ENCODE data around the gene PCYT1B.
A peak's percentile ranks its signal among the peaks of the same experiment; 100 is the strongest.

The PCYT1B gene

DNA sequence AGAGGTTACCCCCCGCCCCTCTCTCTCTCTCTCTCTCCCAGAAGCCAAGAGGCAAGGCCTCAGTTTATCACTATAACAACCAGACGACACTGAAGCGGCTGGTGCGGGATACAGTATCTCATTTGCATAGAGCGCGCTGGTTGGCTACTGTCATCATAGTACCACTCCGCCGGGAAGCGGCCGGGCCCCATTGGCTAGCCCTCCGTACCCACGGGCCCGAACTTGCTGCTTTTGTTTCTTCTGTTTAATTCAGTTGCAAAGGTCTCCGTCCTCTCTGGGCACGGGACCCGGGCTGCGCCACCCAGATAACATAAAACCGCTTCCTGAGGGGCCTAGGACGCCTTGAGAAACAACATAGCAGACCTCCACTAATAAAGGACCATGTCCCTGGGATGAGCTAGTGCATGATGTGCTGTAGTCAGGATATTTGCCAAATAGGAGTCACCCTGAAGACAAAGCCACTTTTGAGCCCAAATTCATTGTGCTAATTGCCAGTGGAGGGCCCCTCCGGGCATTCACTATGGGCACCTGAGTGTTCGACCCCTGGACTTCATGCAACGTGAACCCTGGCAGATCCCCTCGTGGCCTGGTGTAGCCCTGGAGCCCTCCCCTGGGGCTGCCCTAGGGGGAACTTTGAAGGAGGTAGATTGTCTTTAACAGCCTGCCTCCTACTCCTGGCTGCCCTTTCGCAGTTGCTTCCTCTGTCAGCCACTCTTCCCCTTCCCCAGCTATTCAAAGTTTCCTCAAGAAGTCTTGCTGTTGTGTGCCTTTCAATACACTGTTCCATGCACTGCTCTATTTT lies at the start of gene PCYT1B:
TSS of gene PCYT1B (minus strand) at position 91 of the 802 bp plus-strand sequence. CDS start 242 bp downstream, outside the sequence.
- Mint-ChIP-seq H3K36me3 (ENCODE audit: low read depth) (no peaks in the 10 kb centered on the region), H3K4me3 (peak within 1 kb of the TSS; percentile 64), H3K27me3 (peaks cover 13% of the 10 kb centered on the region), H3K4me1 (ENCODE audit: low read depth) (peaks cover 18% of the 10 kb centered on the region), H3K27ac (no peak within 1 kb of the TSS), H3K9me3 (no peaks in the 10 kb centered on the region)
- intact Hi-C loops (cut with micrococcal nuclease) = no loop called here

- intact Hi-C loops (cut with micrococcal nuclease) = no loop called here
- Mint-ChIP-seq H3K4me1 (ENCODE audit: low read depth) (peaks cover 11% of the 10 kb centered on the region), H3K27ac (no peak overlapping the region), H3K27me3 (no peaks in the 10 kb centered on the region), H3K4me3 (no peak overlapping the region), H3K36me3 (ENCODE audit: low read depth) (peaks cover 8% of the 10 kb centered on the region), H3K9me3 (no peaks in the 10 kb centered on the region)
Measured at GRCh38 chrX:24696294-24696693, 49.1 kb upstream of the PCYT1B start.

DNA sequence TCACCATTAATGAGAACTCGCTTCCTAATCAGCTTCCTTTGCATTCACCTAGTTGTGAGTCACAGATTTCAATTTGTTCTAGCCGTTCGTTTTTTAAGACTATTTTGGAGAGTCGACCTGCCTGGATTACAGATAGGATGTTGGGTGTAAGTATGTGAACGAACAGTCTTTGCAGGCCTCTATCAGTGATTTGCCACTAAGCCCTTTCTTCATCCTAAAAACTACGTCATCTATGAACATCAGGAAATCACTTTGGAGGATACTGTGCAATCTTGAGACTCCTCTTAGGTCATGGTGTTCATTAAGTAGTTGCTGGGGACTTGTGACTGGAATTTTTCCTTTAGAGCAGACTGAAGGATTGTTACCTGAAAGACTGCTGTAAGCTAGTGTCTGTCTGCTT lies 47.7 kb upstream of the PCYT1B start:
- H3K27me3 Mint-ChIP-seq = no peaks in the 10 kb centered on the region
- H3K36me3 Mint-ChIP-seq (ENCODE audit: low read depth) = no peaks in the 10 kb centered on the region
- intact Hi-C loops (cut with micrococcal nuclease) = loop anchor here (5.0 kb wide), 1 partner anchor 223 kb away; no protein-coding TSS in a partner anchor
- peaks cover 11% of the 10 kb centered on the region for H3K4me1 Mint-ChIP-seq (ENCODE audit: low read depth)
- H3K27ac Mint-ChIP-seq = no peak overlapping the region
- H3K9me3 Mint-ChIP-seq = no peaks in the 10 kb centered on the region
- H3K4me3 Mint-ChIP-seq = peak overlapping the region; percentile 30

DNA sequence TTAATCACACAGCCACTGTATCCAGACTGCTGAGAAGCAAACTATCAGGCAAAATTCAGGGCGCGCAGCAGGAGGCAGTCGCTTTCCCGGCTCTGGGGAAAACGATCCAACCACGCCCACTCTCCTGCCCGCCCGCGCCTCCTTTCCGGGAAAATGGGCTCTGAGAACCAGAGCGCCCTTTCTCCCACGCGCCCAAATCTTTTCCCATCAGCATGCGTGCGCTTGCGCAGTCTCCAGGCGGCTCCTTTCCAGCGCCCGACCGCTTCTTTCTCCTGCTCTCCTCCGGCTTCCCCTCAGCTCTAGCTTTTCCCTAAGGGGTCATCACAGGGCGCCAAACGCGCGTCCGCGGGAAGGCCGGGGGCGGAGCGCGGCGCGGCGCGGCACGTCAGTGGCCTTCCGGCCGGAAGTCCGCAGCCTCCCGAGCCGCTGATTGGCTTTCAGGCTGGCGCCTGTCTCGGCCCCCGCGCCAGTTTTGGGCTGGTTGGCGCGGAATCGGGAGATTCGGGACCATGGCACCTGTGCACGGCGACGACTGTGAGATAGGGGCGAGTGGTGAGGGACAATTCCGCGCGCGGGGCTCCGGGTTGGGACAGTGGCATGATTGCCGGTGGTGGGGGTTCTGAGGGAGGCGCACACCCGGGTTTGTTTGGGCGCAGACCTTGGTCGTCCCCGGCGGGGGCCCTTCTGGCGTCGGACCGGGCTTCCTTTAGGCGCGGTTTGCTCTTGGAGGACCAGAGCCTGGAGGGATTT lies 46.5 kb upstream of the PCYT1B start, which contains the start of gene POLA1:
TSS of gene POLA1 (plus strand) at position 466 of the 750 bp plus-strand sequence. CDS start at position 510, 44 bp downstream.
- no peaks in the 10 kb centered on the region for H3K27me3 Mint-ChIP-seq
- intact Hi-C loops (cut with micrococcal nuclease) = loop anchor here (5.0 kb wide), 1 partner anchor 221 kb away; no protein-coding TSS in a partner anchor
- no peaks in the 10 kb centered on the region for H3K36me3 Mint-ChIP-seq (ENCODE audit: low read depth)
- no peaks in the 10 kb centered on the region for H3K9me3 Mint-ChIP-seq
- peaks cover 11% of the 10 kb centered on the region for H3K4me1 Mint-ChIP-seq (ENCODE audit: low read depth)
- H3K27ac Mint-ChIP-seq = peak within 1 kb of the TSS; percentile 94
- H3K4me3 Mint-ChIP-seq = peak within 1 kb of the TSS; percentile 90

DNA sequence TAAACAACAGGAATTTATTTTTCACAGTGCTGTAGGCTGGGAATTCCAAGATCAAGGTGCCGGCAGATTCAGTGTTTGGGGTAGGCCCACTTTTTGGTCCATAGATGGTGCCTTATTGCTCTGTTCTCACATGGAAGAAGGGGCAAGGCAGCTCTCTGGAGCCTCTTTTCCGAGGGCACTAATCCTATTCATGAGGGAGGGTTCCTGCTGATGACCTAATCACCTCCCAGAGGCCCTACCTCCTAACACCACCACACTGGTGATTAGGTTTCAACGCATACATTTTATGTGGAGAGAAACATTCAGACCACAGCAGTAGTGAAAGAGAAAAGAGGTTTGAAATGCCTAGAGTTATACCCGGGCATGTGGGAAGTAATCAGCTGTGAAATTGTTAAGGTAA lies 45.2 kb upstream of the PCYT1B start:
- Mint-ChIP-seq H3K27me3 (no peaks in the 10 kb centered on the region), H3K4me1 (ENCODE audit: low read depth) (peaks cover 11% of the 10 kb centered on the region), H3K4me3 (no peak overlapping the region), H3K27ac (no peak overlapping the region), H3K9me3 (no peaks in the 10 kb centered on the region), H3K36me3 (ENCODE audit: low read depth) (no peaks in the 10 kb centered on the region)
- intact Hi-C loops (cut with micrococcal nuclease) = loop anchor here (5.0 kb wide), 1 partner anchor 220 kb away; no protein-coding TSS in a partner anchor

GRCh38 chrX:24684048-24684447 lies 36.9 kb upstream of the PCYT1B start:
- no peak overlapping the region for H3K27ac Mint-ChIP-seq
- H3K4me1 Mint-ChIP-seq (ENCODE audit: low read depth) = no peaks in the 10 kb centered on the region
- no peaks in the 10 kb centered on the region for H3K9me3 Mint-ChIP-seq
- H3K4me3 Mint-ChIP-seq = no peak overlapping the region
- H3K27me3 Mint-ChIP-seq = peaks cover 6% of the 10 kb centered on the region
- H3K36me3 Mint-ChIP-seq (ENCODE audit: low read depth) = no peaks in the 10 kb centered on the region
- intact Hi-C loops (cut with micrococcal nuclease) = no loop called here

DNA sequence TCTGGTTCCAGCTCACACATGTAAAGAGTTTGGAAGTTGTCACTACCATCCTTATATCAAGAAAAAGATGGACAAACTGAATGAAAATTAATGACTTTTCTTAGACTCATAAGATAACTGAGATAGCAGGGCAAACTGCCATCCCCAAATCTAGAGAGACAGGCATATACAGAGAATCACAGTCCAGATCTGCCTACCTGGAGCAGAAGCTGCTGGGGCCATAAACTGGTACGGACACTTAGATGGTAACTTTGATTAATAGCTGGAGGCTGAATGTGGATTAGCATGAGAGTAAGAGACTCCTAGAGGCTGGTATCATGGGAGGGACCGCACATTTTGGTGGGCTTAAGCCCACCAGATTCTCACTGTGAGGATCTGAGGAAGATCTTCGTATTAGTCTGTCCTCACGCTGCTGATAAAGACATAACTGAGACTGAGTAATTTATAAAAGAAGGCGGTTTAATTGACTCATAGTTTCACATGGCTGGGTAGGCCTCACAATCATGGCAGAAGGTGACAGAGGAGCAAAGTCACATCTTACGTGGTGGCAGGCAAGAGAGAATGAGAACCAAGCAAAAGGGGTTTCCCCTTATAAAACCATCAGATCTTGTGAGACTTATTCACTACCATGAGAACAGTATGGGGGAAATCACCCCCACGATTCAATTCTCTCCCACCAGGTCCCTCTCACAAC lies 35.7 kb upstream of the PCYT1B start:
- intact Hi-C loops (cut with micrococcal nuclease) = no loop called here
- H3K27ac Mint-ChIP-seq = no peak overlapping the region
- H3K36me3 Mint-ChIP-seq (ENCODE audit: low read depth) = no peaks in the 10 kb centered on the region
- peaks cover 6% of the 10 kb centered on the region for H3K27me3 Mint-ChIP-seq
- no peak overlapping the region for H3K4me3 Mint-ChIP-seq
- no peaks in the 10 kb centered on the region for H3K4me1 Mint-ChIP-seq (ENCODE audit: low read depth)
- no peaks in the 10 kb centered on the region for H3K9me3 Mint-ChIP-seq

DNA sequence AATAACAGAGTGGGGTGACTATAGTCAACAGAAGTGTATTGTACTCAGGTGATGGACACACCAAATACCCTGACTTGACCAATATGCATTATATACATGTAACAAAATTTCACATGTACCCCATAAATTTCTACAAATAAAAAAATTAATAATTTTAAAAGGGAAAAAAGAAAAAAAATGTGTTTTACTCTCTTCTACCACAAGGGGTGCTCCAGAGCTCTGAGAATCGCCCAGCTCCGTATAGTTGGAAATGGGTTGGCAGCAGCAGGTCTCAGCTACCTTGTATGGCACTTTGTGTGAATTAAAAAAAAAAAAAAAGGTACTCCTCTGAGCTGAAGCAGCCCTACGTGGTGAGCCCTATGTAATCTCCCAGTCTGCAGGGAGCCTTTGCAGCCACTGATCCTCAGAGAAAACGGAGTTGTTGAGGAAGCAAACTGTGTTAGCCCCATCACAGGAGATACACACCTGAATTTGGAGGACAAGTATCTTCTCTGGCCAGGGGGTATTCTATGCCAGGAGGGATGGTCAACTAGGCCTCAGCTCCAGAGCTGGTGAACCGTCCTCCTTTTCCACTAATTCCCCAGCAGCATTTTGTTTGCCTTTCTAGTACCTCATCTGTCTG lies 29.4 kb upstream of the PCYT1B start:
- intact Hi-C loops (cut with micrococcal nuclease) = no loop called here
- no peak overlapping the region for H3K4me3 Mint-ChIP-seq
- H3K27ac Mint-ChIP-seq = no peak overlapping the region
- H3K36me3 Mint-ChIP-seq (ENCODE audit: low read depth) = no peaks in the 10 kb centered on the region
- no peaks in the 10 kb centered on the region for H3K4me1 Mint-ChIP-seq (ENCODE audit: low read depth)
- no peaks in the 10 kb centered on the region for H3K9me3 Mint-ChIP-seq
- H3K27me3 Mint-ChIP-seq = no peaks in the 10 kb centered on the region

DNA sequence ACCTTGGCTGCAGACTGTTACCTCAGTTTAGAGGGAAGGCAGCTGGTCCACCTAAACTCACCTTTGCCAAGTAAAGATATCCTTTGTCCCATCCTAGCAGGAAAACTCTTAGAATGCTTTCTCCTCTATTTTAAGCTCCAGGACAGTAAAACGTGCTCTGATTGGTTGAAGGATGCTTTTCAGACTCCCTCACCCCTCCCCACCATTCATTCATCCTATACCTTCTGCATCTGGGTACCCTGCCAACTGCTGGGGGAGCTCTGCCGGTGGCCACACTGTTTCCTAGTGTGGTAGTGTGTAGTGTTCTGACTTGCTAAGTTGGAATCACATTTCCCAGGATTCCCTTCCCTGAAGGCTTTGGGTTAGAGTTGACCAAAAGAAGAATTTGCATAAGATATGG lies 26.3 kb upstream of the PCYT1B start:
- Mint-ChIP-seq H3K27ac (no peak overlapping the region), H3K27me3 (no peaks in the 10 kb centered on the region), H3K4me1 (ENCODE audit: low read depth) (no peaks in the 10 kb centered on the region), H3K36me3 (ENCODE audit: low read depth) (no peaks in the 10 kb centered on the region), H3K9me3 (no peaks in the 10 kb centered on the region), H3K4me3 (no peak overlapping the region)
- intact Hi-C loops (cut with micrococcal nuclease) = no loop called here

- no peak overlapping the region for H3K27ac Mint-ChIP-seq
- H3K36me3 Mint-ChIP-seq (ENCODE audit: low read depth) = no peaks in the 10 kb centered on the region
- no peaks in the 10 kb centered on the region for H3K4me1 Mint-ChIP-seq (ENCODE audit: low read depth)
- no peaks in the 10 kb centered on the region for H3K9me3 Mint-ChIP-seq
- intact Hi-C loops (cut with micrococcal nuclease) = no loop called here
- no peak overlapping the region for H3K4me3 Mint-ChIP-seq
- H3K27me3 Mint-ChIP-seq = no peaks in the 10 kb centered on the region
Measured at GRCh38 chrX:24672701-24673190, 25.6 kb upstream of the PCYT1B start.

- Mint-ChIP-seq H3K9me3 (no peaks in the 10 kb centered on the region), H3K36me3 (ENCODE audit: low read depth) (no peaks in the 10 kb centered on the region), H3K27ac (no peak overlapping the region), H3K4me3 (no peak overlapping the region), H3K27me3 (peaks cover 2% of the 10 kb centered on the region), H3K4me1 (ENCODE audit: low read depth) (no peaks in the 10 kb centered on the region)
- intact Hi-C loops (cut with micrococcal nuclease) = no loop called here
Measured at GRCh38 chrX:24668111-24668510, 21.0 kb upstream of the PCYT1B start.

DNA sequence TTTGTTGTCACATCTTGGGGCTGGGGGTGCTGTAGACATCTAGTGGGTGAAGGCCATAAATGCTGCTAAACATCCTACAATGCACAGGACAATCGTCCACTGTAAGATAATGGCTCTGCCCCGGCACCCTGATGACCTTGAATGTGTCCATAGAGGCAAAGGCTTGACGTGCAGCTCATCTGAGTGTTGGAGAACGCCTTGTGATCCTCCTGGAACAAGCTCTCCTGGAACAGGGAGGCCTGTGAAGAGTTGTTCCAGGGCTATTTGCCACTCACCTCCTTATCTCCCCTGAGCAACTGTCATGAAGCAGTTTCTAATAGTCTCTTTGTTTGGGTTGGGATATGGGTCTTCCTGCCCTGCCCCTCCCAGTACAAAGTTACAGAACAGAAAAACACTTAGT lies 15.2 kb upstream of the PCYT1B start:
- intact Hi-C loops (cut with micrococcal nuclease) = no loop called here
- Mint-ChIP-seq H3K4me1 (ENCODE audit: low read depth) (no peaks in the 10 kb centered on the region), H3K9me3 (no peaks in the 10 kb centered on the region), H3K27ac (no peak overlapping the region), H3K27me3 (peaks cover 2% of the 10 kb centered on the region), H3K36me3 (ENCODE audit: low read depth) (no peaks in the 10 kb centered on the region), H3K4me3 (no peak overlapping the region)

DNA sequence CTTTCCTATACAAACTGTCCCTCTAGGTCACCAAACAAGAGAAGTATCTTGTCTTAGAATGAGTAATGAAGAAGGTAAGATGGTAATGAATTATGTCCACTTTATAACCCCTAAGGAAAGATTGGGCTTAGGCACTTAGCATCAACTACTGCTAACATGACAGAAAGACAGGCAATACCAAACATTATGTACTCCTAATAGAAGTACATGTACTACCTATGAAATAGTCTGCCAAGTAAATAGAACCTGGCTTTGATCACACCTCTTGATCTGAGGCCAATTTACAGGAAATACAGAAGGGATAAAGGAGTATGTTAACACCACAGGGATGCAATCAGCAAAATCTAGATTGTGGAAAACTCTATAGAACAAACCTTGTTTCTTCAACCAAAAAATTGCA lies 14.1 kb upstream of the PCYT1B start:
- intact Hi-C loops (cut with micrococcal nuclease) = no loop called here
- Mint-ChIP-seq H3K4me1 (ENCODE audit: low read depth) (no peaks in the 10 kb centered on the region), H3K9me3 (no peaks in the 10 kb centered on the region), H3K36me3 (ENCODE audit: low read depth) (no peaks in the 10 kb centered on the region), H3K4me3 (no peak overlapping the region), H3K27ac (no peak overlapping the region), H3K27me3 (peaks cover 2% of the 10 kb centered on the region)
